HG03159 (cell line): Measurements from ENCODE around the gene TSC1.

Experiments used
- ATAC-seq: cut with Tn5 transposase; IDR thresholded peaks from one replicate; pipeline ENCODE4 v1.9.1; 2021; ENCODE audit warnings: mild to moderate bottlenecking, moderate library complexity; ENCODE audit not compliant: unreplicated experiment

Gene TSC1

GRCh38 chr9:132864691-132865090, 79.7 kb downstream of the TSC1 start:
- no peak for ATAC-seq

- ATAC-seq = no peak
These were observed 80.1 kb downstream of the TSC1 start for GRCh38 chr9:132864277-132864676.

- ATAC-seq = no peak
These were observed 81.3 kb downstream of the TSC1 start for GRCh38 chr9:132863096-132863495.

DNA sequence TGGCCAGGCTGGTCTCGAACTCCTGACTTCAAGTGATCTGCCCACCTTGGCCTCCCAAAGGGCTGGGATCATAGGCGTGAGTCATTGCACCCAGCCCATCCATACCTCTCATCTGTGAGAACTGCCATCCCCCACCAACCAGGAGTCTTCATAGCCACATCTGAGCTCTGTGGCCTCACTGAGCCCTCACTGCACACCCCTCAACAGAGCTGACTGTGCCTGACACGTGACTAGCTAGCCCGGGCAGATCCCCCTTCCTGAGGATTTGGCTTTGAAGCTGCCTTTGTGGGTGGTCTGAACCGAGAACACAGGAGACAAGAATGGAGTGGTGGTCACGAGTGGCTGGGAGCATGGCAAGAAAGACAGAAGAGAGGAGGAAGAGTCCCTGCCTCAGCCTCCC, 81.9 kb downstream of the TSC1 start:
- ATAC-seq = no peak

- no peak for ATAC-seq
These were observed 82.8 kb downstream of the TSC1 start for GRCh38 chr9:132861666-132862065.

GRCh38 chr9:132858751-132859150, 85.7 kb downstream of the TSC1 start:
- no peak for ATAC-seq

DNA sequence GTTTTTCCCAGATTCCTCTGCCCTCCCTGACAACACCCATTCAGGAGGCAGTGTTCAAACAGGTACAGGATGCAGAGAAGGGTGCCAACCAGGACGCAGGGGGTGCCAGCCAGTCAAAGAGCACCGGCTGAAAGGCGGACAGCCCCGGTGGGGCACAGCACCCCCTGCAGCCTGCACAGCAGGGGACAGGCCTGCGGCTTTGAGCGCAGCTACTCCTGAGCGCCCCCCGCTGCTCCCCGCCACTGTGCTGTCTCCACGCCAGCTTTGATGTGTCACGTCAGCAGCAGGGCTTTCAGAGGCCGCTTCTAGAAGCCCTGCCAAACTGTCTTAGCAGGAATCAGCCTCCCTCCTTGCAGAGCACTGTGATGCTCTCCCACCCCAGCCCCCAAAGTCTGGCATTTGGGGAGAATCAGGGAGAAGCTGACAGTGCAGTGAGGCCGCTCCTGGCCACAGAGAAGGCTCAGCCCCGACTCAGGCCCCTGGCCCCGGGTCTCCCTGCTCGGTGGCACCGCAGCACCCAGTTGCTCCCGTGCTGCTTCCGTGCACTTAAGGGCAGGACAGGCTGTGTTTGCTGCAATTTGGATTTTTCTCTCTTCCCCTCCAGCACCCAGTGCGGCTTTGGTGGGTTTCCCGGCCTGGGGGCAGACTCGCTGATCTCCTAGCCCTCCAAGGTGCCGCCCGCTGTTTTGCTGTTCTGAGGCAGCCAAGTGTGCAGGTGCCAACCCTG, 86.6 kb downstream of the TSC1 start:
- no peak for ATAC-seq

DNA sequence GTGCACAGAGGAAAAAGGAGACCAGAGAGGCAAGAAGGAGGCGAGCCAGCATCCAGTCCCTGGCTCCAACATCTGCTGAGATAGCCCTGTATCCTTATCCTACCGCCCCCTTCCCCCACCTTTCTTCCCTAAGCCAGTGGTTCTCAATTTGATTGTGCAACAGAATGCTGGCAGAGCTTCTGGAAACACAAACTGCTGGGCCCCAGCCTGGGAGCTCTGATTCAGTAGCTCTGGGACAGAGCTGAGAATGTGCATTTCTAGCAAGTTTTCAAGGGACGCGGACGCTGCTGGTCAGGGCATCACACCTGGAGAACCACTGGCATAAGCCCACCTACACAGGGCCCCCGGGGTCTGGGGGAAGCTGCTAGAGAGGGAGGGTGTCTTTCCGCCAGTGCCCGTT, 87.4 kb downstream of the TSC1 start:
- ATAC-seq = no peak

DNA sequence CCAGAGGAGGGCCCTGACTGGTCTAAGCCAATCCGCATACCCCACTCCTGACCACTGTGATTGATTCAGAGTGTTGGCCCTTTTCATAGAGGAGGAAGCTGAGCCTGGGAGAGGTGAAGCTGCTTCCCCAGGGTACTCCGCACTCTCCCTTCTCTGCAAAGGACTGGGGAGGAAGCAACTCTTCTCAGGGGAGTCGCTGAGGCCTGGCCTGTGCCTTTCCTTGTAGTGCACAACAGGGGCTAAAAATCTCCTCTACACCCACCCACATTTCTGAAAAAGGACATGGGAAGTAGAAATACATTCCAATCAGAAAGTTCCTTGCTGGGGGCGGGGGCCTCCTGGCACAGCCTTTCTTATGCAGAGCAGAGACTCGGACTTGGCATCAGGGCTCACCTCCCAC, 88.5 kb downstream of the TSC1 start:
- ATAC-seq = no peak

- ATAC-seq = no peak
These were observed 89.6 kb downstream of the TSC1 start for GRCh38 chr9:132854832-132855231.

DNA sequence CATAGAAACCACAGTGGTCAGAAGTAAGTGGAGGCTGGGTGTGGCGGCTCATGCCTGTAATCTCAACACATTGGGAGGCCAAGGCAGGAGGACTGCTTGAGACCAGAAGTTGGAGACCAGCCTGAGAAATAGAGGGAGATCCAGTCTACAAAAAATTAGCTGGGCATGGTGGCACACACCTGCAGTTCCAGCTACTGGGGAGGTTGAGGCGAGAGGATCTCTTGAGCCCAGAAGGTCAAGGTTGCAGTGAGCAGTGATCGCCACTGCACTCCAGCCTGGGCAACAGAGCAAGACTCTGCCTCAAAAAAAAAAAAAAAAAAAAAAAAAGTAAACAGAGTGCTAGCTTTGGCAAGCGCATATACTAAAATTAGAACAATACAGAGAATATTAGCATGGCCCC, 90.9 kb downstream of the TSC1 start:
- no peak for ATAC-seq

DNA sequence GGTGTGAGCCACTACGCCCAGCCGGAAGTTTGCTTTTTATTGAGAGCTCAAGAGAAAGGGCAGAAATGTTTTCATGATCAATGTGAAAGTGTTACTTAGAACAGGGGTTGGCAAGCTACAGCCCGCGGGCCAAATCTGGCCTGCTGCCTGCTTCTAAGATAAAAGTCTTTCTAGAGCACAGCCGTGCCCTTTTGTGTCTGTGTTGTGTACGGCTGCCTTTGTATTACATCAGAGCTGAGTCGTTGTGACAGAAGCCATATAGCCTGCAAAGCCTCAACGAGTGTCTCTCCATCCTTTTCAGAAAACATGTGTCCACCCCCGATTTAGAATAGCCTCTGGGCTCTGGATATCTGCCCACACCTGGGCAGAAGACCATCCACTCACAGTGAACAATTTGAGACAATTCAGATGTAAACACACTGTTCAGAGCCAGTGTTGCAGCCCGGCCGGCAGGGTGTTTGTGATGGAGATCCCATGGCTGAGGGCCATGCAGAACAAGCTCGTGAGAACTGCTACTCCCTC, 95.2 kb downstream of the TSC1 start:
- ATAC-seq = no peak

DNA sequence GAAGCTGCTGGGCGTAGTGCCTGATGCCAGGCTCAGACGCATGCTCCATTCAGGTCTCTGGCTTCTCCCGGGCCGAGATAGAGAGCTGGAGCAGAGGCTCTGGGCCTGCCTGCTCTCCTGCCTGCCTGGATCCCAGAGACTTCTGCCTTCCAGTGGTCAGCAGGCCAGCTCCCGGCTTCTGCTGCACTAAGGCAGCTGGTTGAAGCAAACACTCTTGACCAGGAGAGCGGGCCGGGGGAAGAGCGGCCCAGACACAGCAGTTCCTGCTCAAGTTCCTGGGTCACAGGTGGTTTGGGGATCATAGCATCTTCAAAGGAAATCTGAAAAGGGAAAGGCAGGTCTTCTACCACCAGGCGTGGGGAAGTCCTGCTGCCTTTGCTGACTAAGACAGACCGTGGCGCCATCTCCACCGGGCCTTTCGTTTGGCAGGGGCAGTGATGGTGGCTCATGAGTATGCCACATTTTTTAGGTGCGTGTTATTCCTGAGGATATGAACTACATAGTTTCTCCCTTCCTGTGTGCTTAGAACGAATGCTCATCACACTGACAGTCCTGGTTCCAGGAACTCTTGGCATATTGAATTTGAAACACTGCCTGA, 97.4 kb downstream of the TSC1 start:
- no peak for ATAC-seq

DNA sequence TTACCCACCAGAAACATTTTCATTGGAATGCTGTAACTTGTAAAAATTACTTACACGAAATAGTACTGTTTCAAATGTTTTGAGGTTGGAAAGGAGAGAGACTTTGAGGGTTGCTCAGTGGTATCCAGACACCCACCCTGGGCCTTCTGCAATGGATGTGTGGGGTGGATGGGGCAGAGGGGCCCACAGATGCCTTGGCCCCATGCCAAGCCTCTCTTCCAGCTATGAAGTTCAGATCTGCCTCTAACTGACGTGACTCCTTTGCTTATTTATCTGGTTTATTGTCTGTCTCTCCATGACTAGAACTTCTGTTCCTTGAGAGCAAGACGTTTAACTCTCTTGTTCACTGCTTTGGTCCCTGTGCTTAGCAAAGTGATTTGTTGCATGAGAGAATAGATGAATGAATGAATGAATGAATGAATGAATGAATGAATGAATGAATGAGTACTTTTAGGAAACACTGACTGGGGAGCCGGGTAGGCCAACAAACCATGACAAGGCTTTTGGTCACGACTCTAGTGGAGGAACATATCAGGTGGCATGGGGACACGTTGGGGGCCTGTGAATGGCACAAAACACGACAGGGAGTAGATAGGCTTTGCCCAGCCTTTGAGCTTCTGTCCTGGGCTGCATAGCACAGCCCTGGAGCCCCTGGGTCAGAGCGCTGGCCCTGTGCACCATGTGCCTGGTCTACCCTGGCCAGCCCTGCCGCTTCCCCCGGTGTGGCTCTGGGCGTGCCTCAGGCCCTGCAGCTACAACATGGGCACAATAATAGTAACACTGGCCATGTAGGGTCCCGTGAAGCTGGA, 98.1 kb downstream of the TSC1 start:
- no peak for ATAC-seq

DNA sequence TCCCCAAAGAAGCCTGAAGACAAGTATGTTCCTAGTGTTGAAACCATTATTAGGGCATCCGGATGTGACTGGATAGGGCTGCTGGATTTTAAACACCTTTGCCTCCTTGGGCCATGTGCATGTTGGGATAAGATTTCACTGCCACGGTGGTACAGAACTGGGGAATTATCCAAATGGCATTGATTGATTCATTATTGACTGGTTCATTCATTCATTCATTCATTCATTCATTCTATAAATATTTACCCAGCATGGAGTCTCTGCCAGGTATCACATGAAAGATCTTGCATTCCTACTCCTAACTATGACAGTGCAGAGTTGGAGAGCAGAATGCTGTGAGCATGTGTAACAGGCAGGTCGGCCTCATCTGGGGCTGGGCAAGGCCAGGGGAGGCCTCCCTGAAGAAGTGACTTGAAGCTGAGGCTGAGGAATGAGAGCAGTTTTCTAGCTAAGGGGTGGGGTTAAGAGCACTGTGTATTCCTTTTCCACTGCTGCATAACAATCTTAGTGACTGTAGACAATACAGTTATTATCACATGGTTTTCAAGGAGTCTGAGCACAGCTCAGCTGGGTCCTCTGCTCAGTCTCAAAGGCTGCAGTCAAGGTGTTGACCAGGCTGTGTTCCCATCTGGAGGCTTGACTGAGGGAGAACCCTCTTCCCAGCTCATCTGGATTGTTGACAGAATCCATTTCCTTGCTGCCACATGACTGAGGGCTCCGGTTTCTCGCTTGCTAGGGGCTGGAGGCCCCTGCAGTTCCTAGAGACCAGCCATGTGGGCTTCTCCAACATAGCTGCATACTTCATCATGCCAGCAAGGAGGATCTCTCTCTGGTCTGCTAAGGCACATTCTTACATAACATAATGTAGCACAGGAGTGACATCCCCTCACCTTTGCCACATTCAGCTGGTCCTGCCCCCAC, 102.0 kb downstream of the TSC1 start:
- no peak for ATAC-seq
